Measurements from ENCODE around the gene NPR2.

Gene NPR2

GRCh38 chr9:35827486-35827885 is 36.1 kb downstream of the NPR2 start:
- no peak for DNase-seq (ENCODE audit: low read depth)
- no peak overlapping the region for H3K4me3 ChIP-seq (ENCODE audit: low read depth, low read length)

GRCh38 chr9:35828716-35829083 is 37.3 kb downstream of the NPR2 start, which contains the start of gene FAM221B:
FAM221B (minus strand) TSS chr9:35828732; CDS start chr9:35826161, 2,571 bp downstream.
- TF ChIP-seq CTCF (conservative IDR thresholded peaks at IDR 0.05; ENCODE audit: low read depth, low read length) = no peak
- peak within 1 kb of the TSS; percentile 73 for H3K4me3 ChIP-seq (ENCODE audit: low read depth, low read length)
- DNase-seq (ENCODE audit: low read depth) = no peak

More at GRCh38 chr9:35827486-35827885, 36.1 kb downstream of the NPR2 start:
- TF ChIP-seq CTCF (conservative IDR thresholded peaks at IDR 0.05; ENCODE audit: low read depth, low read length) = no peak

GRCh38 chr9:35829084-35829763 is 37.8 kb downstream of the NPR2 start, which contains the start of gene TMEM8B:
TMEM8B (plus strand) TSS chr9:35829228; CDS start chr9:35829448, 220 bp downstream.
- no peak for TF ChIP-seq CTCF (conservative IDR thresholded peaks at IDR 0.05; ENCODE audit: low read depth, low read length)
- peak; percentile 92 for DNase-seq (ENCODE audit: low read depth)
- H3K4me3 ChIP-seq (ENCODE audit: low read depth, low read length) = peak within 1 kb of the TSS; percentile 73

- H3K4me3 ChIP-seq (ENCODE audit: low read depth, low read length) = peak overlapping the region; percentile 73
- TF ChIP-seq CTCF (conservative IDR thresholded peaks at IDR 0.05; ENCODE audit: low read depth, low read length) = no peak
Measured at GRCh38 chr9:35829764-35830096, 38.3 kb downstream of the NPR2 start.

GRCh38 chr9:35831040-35831439 is 39.6 kb downstream of the NPR2 start:
- H3K4me3 ChIP-seq (ENCODE audit: low read depth, low read length) = no peak overlapping the region
- TF ChIP-seq CTCF (conservative IDR thresholded peaks at IDR 0.05; ENCODE audit: low read depth, low read length) = no peak
- DNase-seq (ENCODE audit: low read depth) = no peak

More at GRCh38 chr9:35829764-35830096, 38.3 kb downstream of the NPR2 start:
- DNase-seq (ENCODE audit: low read depth) = no peak

GRCh38 chr9:35832814-35833213 is 41.4 kb downstream of the NPR2 start:
- TF ChIP-seq CTCF (conservative IDR thresholded peaks at IDR 0.05; ENCODE audit: low read depth, low read length) = no peak
- DNase-seq (ENCODE audit: low read depth) = no peak
- no peak overlapping the region for H3K4me3 ChIP-seq (ENCODE audit: low read depth, low read length)
